ENCODE results near the gene GRIN1.

GRCh38 chr9:137192859-137193258 is 53.9 kb downstream of the GRIN1 start:
- TF ChIP-seq MYNN (tag by site-specific recombination; IDR thresholded peaks at IDR 0.05; ENCODE audit: borderline replicate concordance): no peak
- TF ChIP-seq KLF16 (tag by site-specific recombination; IDR thresholded peaks at IDR 0.05): no peak
- no peak for TF ChIP-seq ZNF530 (tag by site-specific recombination; IDR thresholded peaks at IDR 0.05; ENCODE audit: low read depth)
- no peak for TF ChIP-seq PBX3 (CRISPR knock-in tag; IDR thresholded peaks at IDR 0.05)
- no peak for TF ChIP-seq ZBTB49 (tag by site-specific recombination; IDR thresholded peaks at IDR 0.05; ENCODE audit: low read depth)
- no peak for TF ChIP-seq ZSCAN16 (tag by site-specific recombination; IDR thresholded peaks at IDR 0.05)
- TF ChIP-seq ZNF777 (tag by site-specific recombination; IDR thresholded peaks at IDR 0.05; ENCODE audit: borderline replicate concordance): no peak
- TF ChIP-seq CTCF (tag by site-specific recombination; IDR thresholded peaks at IDR 0.05): no peak

Data from HEK293 (cell line).